ENCODE measurements around the gene FAXC. TPM values are rescaled to one million over a fixed set of nuclear protein-coding genes. Genes with fewer than 3 reads are reported as not detected.

The FAXC gene
- total RNA-seq, 2 donors from 2014 or later, result 0.16 TPM; not detected in 1

- no peak overlapping the region for H3K4me3 ChIP-seq
- no peak overlapping the region for H3K27ac ChIP-seq
- H3K9me3 ChIP-seq, result no peaks in the 10 kb centered on the region
- no peaks in the 10 kb centered on the region for H3K36me3 ChIP-seq
- no peaks in the 10 kb centered on the region for H3K27me3 ChIP-seq
- DNase-seq (ENCODE audit: low spot score), result no peak
- TF ChIP-seq, protein P1, sequence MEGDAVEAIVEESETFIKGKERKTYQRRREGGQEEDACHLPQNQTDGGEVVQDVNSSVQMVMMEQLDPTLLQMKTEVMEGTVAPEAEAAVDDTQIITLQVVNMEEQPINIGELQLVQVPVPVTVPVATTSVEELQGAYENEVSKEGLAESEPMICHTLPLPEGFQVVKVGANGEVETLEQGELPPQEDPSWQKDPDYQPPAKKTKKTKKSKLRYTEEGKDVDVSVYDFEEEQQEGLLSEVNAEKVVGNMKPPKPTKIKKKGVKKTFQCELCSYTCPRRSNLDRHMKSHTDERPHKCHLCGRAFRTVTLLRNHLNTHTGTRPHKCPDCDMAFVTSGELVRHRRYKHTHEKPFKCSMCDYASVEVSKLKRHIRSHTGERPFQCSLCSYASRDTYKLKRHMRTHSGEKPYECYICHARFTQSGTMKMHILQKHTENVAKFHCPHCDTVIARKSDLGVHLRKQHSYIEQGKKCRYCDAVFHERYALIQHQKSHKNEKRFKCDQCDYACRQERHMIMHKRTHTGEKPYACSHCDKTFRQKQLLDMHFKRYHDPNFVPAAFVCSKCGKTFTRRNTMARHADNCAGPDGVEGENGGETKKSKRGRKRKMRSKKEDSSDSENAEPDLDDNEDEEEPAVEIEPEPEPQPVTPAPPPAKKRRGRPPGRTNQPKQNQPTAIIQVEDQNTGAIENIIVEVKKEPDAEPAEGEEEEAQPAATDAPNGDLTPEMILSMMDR (IDR thresholded peaks at IDR 0.05), result no peak
- no peaks in the 10 kb centered on the region for H3K4me1 ChIP-seq
These were observed 53.2 kb downstream of the FAXC start for GRCh38 chr6:99296261-99296660.

- Histone ChIP-seq H3K36me3 (no peaks in the 10 kb centered on the region), H3K4me1 (no peaks in the 10 kb centered on the region), H3K9me3 (no peaks in the 10 kb centered on the region), H3K27me3 (no peaks in the 10 kb centered on the region), H3K27ac (no peak overlapping the region), H3K4me3 (no peak overlapping the region)
- TF ChIP-seq, protein P1 (IDR thresholded peaks at IDR 0.05), result no peak
- no peak for DNase-seq (ENCODE audit: low spot score)
These were observed 54.2 kb downstream of the FAXC start for GRCh38 chr6:99295276-99295675.

DNA sequence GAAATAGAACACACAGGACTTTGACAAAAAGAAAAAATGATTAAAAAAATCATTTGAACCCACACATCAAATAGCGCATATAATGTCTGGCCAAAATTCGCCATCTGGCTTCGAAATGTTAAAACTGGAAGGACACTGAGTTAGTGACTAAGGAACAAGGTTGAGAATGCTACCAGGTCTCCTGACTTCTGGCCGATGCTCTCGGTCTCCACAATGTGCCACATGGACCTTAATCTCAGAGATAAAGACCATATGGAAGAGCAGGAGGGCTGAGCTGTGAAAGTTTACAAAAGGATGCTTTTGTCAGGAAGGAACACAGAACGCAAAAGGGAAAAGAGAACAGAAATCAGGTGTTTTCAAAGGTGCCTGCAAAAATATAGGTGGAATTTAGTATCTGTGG, 54.7 kb downstream of the FAXC start:
- no peaks in the 10 kb centered on the region for H3K36me3 ChIP-seq
- no peak overlapping the region for H3K4me3 ChIP-seq
- H3K9me3 ChIP-seq, result no peaks in the 10 kb centered on the region
- no peaks in the 10 kb centered on the region for H3K27me3 ChIP-seq
- DNase-seq (ENCODE audit: low spot score), result no peak
- TF ChIP-seq, protein P1 (IDR thresholded peaks at IDR 0.05), result no peak
- H3K4me1 ChIP-seq, result no peaks in the 10 kb centered on the region
- no peak overlapping the region for H3K27ac ChIP-seq

DNA sequence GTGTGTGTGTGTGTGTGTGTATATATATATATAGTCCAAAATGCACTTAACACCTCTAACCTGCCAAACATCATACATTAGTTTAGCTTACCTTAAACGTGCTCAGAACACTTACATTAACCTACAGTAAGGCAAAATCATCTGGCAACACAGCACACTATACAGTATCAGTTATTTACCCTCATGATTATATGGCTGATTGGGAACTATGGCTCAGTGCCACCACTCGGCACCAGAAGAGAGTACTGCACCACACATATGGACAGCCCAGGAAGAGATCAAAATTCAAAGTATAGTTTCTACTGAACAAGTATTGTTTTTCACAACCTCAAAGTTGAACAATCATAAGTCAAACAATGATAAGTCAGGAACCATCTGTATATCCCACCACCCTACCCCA, 59.8 kb downstream of the FAXC start:
- no peak overlapping the region for H3K4me3 ChIP-seq
- H3K27ac ChIP-seq, result no peak overlapping the region
- H3K36me3 ChIP-seq, result no peaks in the 10 kb centered on the region
- H3K9me3 ChIP-seq, result no peaks in the 10 kb centered on the region
- DNase-seq (ENCODE audit: low spot score), result no peak
- TF ChIP-seq, protein P1 (IDR thresholded peaks at IDR 0.05), result no peak
- no peaks in the 10 kb centered on the region for H3K27me3 ChIP-seq
- H3K4me1 ChIP-seq, result no peaks in the 10 kb centered on the region

DNA sequence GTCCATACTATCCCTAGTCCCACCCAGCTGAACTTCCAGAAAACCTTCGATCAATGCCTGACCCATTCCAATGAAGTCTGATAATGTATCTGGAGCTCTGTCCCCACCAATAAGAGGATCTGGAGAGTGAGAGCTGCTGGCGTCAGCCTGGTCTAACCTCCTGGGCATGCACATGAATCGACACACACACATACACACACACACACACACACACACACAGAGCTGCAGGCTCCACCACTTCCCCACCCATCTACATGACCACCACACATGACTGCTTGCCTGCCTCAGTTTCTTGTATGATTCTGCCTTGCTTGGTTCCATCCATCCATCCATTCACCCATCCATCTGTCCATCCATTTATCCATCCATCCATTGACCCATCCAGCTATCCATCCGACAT, 60.8 kb downstream of the FAXC start:
- TF ChIP-seq, protein P1 (IDR thresholded peaks at IDR 0.05), result no peak
- Histone ChIP-seq H3K36me3 (no peaks in the 10 kb centered on the region), H3K27ac (no peak overlapping the region), H3K4me3 (no peak overlapping the region), H3K27me3 (no peaks in the 10 kb centered on the region), H3K4me1 (no peaks in the 10 kb centered on the region), H3K9me3 (no peaks in the 10 kb centered on the region)
- DNase-seq (ENCODE audit: low spot score), result no peak

DNA sequence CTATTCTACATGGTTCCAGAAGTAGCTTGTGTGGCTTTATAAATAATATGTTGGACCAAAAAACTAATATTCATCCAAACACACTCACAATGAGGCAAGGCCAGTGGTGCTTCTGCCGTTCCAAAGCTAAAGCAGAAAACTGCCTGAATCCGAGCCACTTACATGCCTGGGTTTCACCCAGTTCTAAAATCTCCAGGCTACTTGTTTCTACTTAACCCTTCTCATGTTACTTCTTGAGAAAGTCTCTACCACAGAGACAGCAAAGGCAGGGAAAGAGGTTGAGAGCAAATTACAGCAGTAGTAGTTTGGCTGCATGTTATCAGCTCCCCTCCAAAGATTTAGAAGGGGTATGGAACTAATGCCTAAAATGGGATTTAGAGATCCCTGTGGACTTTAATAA, 62.0 kb downstream of the FAXC start:
- Histone ChIP-seq H3K4me1 (no peaks in the 10 kb centered on the region), H3K27ac (no peak overlapping the region), H3K4me3 (no peak overlapping the region), H3K9me3 (no peaks in the 10 kb centered on the region), H3K27me3 (no peaks in the 10 kb centered on the region), H3K36me3 (no peaks in the 10 kb centered on the region)
- TF ChIP-seq, protein P1 (IDR thresholded peaks at IDR 0.05), result no peak
- no peak for DNase-seq (ENCODE audit: low spot score)

Data from right atrium auricular region (tissue), 2 donors.